ENCODE measurements around the gene IPMK. TPM values are rescaled to one million over a fixed set of nuclear protein-coding genes. Genes with fewer than 3 reads are reported as not detected.

Gene IPMK
- total and polyA plus RNA-seq, 2 donors (not counting 1 experiment from before 2014, with no cell fraction given) = 3.6 to 6.3 TPM

DNA sequence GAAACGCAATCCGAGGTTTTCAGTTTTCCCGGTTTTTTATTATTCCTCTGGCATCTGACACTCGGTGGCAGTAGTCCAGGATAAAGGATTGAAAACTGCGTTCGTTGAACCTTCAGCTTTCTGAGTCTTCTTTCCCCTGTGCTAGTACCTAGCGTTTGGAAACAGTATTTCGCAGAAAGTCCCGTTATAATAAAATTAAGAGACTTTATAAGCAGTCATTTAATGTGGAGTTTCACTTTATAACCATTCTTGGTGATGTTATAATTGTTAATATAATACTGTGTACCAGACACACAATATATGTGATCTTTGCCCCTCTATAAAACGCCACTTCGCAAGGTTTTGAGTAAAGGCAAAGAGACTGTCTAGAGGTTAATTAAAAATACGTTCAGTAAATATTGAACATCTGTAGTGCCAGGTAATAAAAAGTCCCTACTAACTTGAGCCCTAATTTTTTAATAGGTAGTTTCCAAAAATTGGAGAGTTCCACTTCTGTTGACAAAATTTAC is 2.1 kb upstream of the IPMK start:
- Histone ChIP-seq H3K4me2 (ENCODE audit: extremely low read depth, insufficient read depth, low read length) (peak overlapping the region; percentile 97), H3K27me3 (ENCODE audit: control insufficient read depth, insufficient read depth, low read length) (no peaks in the 10 kb centered on the region), H4K20me1 (ENCODE audit: control insufficient read depth, extremely low read depth, insufficient read depth, low read length) (no peaks in the 10 kb centered on the region), H3K9ac (ENCODE audit: insufficient read depth, low read length) (peak overlapping the region; percentile 81), H3K4me3 (replicated peaks in 1 of 4; ENCODE audit: control extremely low read depth in 1 of 4, insufficient read depth in 1 of 4, low read depth in 3 of 4, low read length in 4 of 4) (peak overlapping the region; percentile 77 to 97 (median 86)), H3K9me3 (ENCODE audit: control insufficient read depth, insufficient read depth, low read depth, low read length) (no peaks in the 10 kb centered on the region), H2AFZ (ENCODE audit: low read length) (peak overlapping the region; percentile 98), H3K27ac (ENCODE audit: insufficient read depth, low read length) (peak overlapping the region; percentile 92), H3K4me1 (ENCODE audit: control insufficient read depth, extremely low read depth, insufficient read depth, low read length) (peaks cover 5% of the 10 kb centered on the region), H3K36me3 (ENCODE audit: control insufficient read depth, insufficient read depth, low read length) (no peaks in the 10 kb centered on the region), H3K79me2 (ENCODE audit: control insufficient read depth, insufficient read depth, low read length) (peaks cover 30% of the 10 kb centered on the region)
- no peak for TF ChIP-seq EZH2 (IDR thresholded peaks at IDR 0.05; ENCODE audit: low read length, missing control alignments)
- TF ChIP-seq, protein P1, sequence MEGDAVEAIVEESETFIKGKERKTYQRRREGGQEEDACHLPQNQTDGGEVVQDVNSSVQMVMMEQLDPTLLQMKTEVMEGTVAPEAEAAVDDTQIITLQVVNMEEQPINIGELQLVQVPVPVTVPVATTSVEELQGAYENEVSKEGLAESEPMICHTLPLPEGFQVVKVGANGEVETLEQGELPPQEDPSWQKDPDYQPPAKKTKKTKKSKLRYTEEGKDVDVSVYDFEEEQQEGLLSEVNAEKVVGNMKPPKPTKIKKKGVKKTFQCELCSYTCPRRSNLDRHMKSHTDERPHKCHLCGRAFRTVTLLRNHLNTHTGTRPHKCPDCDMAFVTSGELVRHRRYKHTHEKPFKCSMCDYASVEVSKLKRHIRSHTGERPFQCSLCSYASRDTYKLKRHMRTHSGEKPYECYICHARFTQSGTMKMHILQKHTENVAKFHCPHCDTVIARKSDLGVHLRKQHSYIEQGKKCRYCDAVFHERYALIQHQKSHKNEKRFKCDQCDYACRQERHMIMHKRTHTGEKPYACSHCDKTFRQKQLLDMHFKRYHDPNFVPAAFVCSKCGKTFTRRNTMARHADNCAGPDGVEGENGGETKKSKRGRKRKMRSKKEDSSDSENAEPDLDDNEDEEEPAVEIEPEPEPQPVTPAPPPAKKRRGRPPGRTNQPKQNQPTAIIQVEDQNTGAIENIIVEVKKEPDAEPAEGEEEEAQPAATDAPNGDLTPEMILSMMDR (conservative IDR thresholded peaks at IDR 0.05 in 1 of 2, IDR thresholded peaks at IDR 0.05 in 1 of 2; ENCODE audit: low read depth in 1 of 2, low read length in 2 of 2) = no peak
- DNase-seq (ENCODE audit: low read depth in 2 of 2) = no peak

DNA sequence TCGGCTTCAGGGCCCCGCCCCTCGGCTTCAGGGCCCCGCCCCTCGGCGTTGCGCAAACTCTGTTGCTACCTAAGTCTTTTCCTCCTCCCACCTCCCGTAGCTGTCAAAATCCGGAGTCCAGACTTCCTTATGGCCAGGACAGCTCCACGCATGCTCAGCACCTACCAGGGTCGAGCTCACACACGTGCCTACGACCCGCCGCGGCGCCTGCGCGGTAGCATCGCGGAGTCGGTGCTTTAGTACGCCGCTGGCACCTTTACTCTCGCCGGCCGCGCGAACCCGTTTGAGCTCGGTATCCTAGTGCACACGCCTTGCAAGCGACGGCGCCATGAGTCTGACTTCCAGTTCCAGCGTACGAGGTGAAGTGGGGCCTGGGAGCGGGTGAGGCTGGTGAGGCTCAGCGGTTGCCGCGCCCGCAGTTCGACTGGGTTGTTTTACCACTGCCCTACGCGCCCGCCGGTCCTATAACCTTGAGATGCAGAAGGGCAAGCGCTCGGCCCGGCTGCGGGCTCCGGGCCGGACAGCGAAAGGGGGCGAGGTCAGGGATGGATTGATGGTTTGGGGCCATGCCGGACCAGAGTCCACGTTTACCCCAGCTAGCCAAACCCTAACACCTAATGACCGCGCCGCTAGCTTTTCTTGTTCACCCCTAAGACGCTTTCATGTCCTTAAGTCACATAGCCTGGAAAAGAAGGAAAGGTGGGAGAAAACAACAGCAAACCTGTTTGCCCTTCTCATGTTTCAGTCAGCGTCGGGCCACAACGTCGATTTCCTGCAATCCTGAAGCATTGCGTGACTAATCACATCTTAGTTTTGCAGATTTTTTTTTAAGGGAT is 1.5 kb upstream of the IPMK start, which contains the start of gene CISD1:
TSS of gene CISD1 (plus strand) at position 217 of the 836 bp plus-strand sequence. CDS start at position 329, 112 bp downstream.
- Histone ChIP-seq H2AFZ (ENCODE audit: low read length) (peak within 1 kb of the TSS; percentile 98), H4K20me1 (ENCODE audit: control insufficient read depth, extremely low read depth, insufficient read depth, low read length) (no peaks in the 10 kb centered on the region), H3K27me3 (ENCODE audit: control insufficient read depth, insufficient read depth, low read length) (no peaks in the 10 kb centered on the region), H3K27ac (ENCODE audit: insufficient read depth, low read length) (peak within 1 kb of the TSS; percentile 92), H3K4me2 (ENCODE audit: extremely low read depth, insufficient read depth, low read length) (peak within 1 kb of the TSS; percentile 97), H3K4me1 (ENCODE audit: control insufficient read depth, extremely low read depth, insufficient read depth, low read length) (peaks cover 5% of the 10 kb centered on the region), H3K4me3 (replicated peaks in 1 of 4; ENCODE audit: control extremely low read depth in 1 of 4, insufficient read depth in 1 of 4, low read depth in 3 of 4, low read length in 4 of 4) (peak within 1 kb of the TSS; percentile 77 to 97 (median 86)), H3K36me3 (ENCODE audit: control insufficient read depth, insufficient read depth, low read length) (no peaks in the 10 kb centered on the region), H3K9ac (ENCODE audit: insufficient read depth, low read length) (peak within 1 kb of the TSS; percentile 81), H3K79me2 (ENCODE audit: control insufficient read depth, insufficient read depth, low read length) (peaks cover 31% of the 10 kb centered on the region), H3K9me3 (ENCODE audit: control insufficient read depth, insufficient read depth, low read depth, low read length) (no peaks in the 10 kb centered on the region)
- TF ChIP-seq, protein P1 (conservative IDR thresholded peaks at IDR 0.05 in 1 of 2, IDR thresholded peaks at IDR 0.05 in 1 of 2; ENCODE audit: low read depth in 1 of 2, low read length in 2 of 2) = no peak
- DNase-seq (ENCODE audit: low read depth in 2 of 2) = peak; percentile 100

GRCh38 chr10:58268454-58268945 is 806 bp upstream of the IPMK start:
- Histone ChIP-seq H3K4me2 (ENCODE audit: extremely low read depth, insufficient read depth, low read length) (peak overlapping the region; percentile 71), H3K27me3 (ENCODE audit: control insufficient read depth, insufficient read depth, low read length) (no peaks in the 10 kb centered on the region), H4K20me1 (ENCODE audit: control insufficient read depth, extremely low read depth, insufficient read depth, low read length) (no peaks in the 10 kb centered on the region), H3K79me2 (ENCODE audit: control insufficient read depth, insufficient read depth, low read length) (peaks cover 30% of the 10 kb centered on the region), H3K4me1 (ENCODE audit: control insufficient read depth, extremely low read depth, insufficient read depth, low read length) (peaks cover 4% of the 10 kb centered on the region), H3K27ac (ENCODE audit: insufficient read depth, low read length) (peak overlapping the region; percentile 91), H2AFZ (ENCODE audit: low read length) (peak overlapping the region; percentile 27), H3K36me3 (ENCODE audit: control insufficient read depth, insufficient read depth, low read length) (no peaks in the 10 kb centered on the region), H3K4me3 (replicated peaks in 1 of 4; ENCODE audit: control extremely low read depth in 1 of 4, insufficient read depth in 1 of 4, low read depth in 3 of 4, low read length in 4 of 4) (peak overlapping the region; percentile 47 to 97 (median 71)), H3K9ac (ENCODE audit: insufficient read depth, low read length) (no peak overlapping the region), H3K9me3 (ENCODE audit: control insufficient read depth, insufficient read depth, low read depth, low read length) (no peaks in the 10 kb centered on the region)
- no peak for DNase-seq (ENCODE audit: low read depth in 2 of 2)
- TF ChIP-seq EZH2 (IDR thresholded peaks at IDR 0.05; ENCODE audit: low read length, missing control alignments) = no peak
- TF ChIP-seq, protein P1 (conservative IDR thresholded peaks at IDR 0.05 in 1 of 2, IDR thresholded peaks at IDR 0.05 in 1 of 2; ENCODE audit: low read depth in 1 of 2, low read length in 2 of 2) = no peak
